ENCODE data around the gene ACTN4. TPM values are rescaled to one million over a fixed set of nuclear protein-coding genes. Genes with fewer than 3 reads are reported as not detected.

Gene ACTN4
- total and polyA plus RNA-seq, 2 experiments from 2014 or later: 68.9 to 427 TPM

GRCh38 chr19:38773469-38774177 lies 126.2 kb downstream of the ACTN4 start, which contains the start of gene LGALS7:
TSS of gene LGALS7 (minus strand) at chr19:38773517. CDS start at chr19:38773492, 25 bp downstream.
- no peaks in the 10 kb centered on the region for H3K4me1 ChIP-seq (ENCODE audit: insufficient read depth)
- TF ChIP-seq CREB1 (CRISPR knock-in tag; IDR thresholded peaks at IDR 0.05; ENCODE audit: low read depth) (no peak), ZNF114 (CRISPR knock-in tag; IDR thresholded peaks at IDR 0.05) (no peak), STAT1 (IDR thresholded peaks at IDR 0.05; ENCODE audit: unreplicated experiment) (no peak), ZNF462 (CRISPR knock-in tag; IDR thresholded peaks at IDR 0.05) (no peak), POLR2AphosphoS5 (IDR thresholded peaks at IDR 0.05; ENCODE audit: low read depth) (no peak), ETS1 (IDR thresholded peaks at IDR 0.05) (no peak)
- no peak within 1 kb of the TSS for H3K4me3 Mint-ChIP-seq
- H3K27me3 ChIP-seq (ENCODE audit: insufficient read depth): 0 out of 2 replicates have a peak, but pooled peaks cover 4% of the 10 kb centered on the region
- H2AFZ ChIP-seq: no peak within 1 kb of the TSS; the same call in 1 of the 2 replicates
- no peak within 1 kb of the TSS for H3K27ac Mint-ChIP-seq
- no peaks in the 10 kb centered on the region for H4K20me1 ChIP-seq (replicated peaks; ENCODE audit: insufficient read depth)
- no peak within 1 kb of the TSS for H3K4me2 ChIP-seq
- H3K9me3 Mint-ChIP-seq: no peaks in the 10 kb centered on the region; the same call in 2 of the 3 replicates
- ATAC-seq: no peak
- H3K36me3 Mint-ChIP-seq (ENCODE audit: low read depth): no peaks in the 10 kb centered on the region; the same call in 2 of the 3 replicates
- H3K27ac ChIP-seq (ENCODE audit: low read depth): no peak within 1 kb of the TSS
- peaks cover under 1% of the 10 kb centered on the region for H3K27me3 Mint-ChIP-seq (ENCODE audit: insufficient read depth, low read depth, poor library complexity)
- no peaks in the 10 kb centered on the region for H3K9me2 ChIP-seq (ENCODE audit: insufficient read depth)
- peaks cover 3% of the 10 kb centered on the region; the same call in 1 of the 2 replicates for H3F3A ChIP-seq (replicated peaks; ENCODE audit: low read depth)
- H3K4me3 ChIP-seq: no peak within 1 kb of the TSS
- H3K79me2 ChIP-seq (replicated peaks; ENCODE audit: insufficient read depth): no peaks in the 10 kb centered on the region
- no peaks in the 10 kb centered on the region for H3K36me3 ChIP-seq (ENCODE audit: insufficient read depth)
- peaks cover 4% of the 10 kb centered on the region; the same call in 2 of the 3 replicates for H3K4me1 Mint-ChIP-seq
- no peak for DNase-seq (ENCODE audit: low spot score)

Data from GM23338 (cell line).